Ovary (tissue), 9 donors: ENCODE measurements around the gene BACH2. TPM values are rescaled to one million over a fixed set of nuclear protein-coding genes. Genes with fewer than 3 reads are reported as not detected.

Source experiments
- DNase-seq, 5 donors: peaks; one replicate each; pipeline ENCODE4 v3.0.0-alpha.2; 2019 to 2020
- H3K27ac ChIP-seq, 2 donors: fragments of 200-600 bp; one replicate each; pipeline versions ENCODE4 v1.5.1 to v1.8.0; 2019 to 2022
- H3K27me3 ChIP-seq: fragments of 200-600 bp; one replicate; pipeline ENCODE4 v1.8.0; 2022
- H3K36me3 ChIP-seq: fragments of 200-600 bp; sonication (generic); one replicate; pipeline ENCODE4 v1.5.1; 2019
- H3K4me1 ChIP-seq: one replicate; pipeline ENCODE4 v1.8.1; 2013; ENCODE audit warnings: mild to moderate bottlenecking, moderate library complexity; ENCODE audit not compliant: insufficient read depth
- H3K4me3 ChIP-seq: fragments of 200-600 bp; sonication (generic); one replicate; pipeline ENCODE4 v1.5.1; 2017
- H3K9me3 ChIP-seq, 2 donors: fragments of 200-600 bp in 1 of 2; sonication (generic) in 1 of 2; one replicate each; pipeline versions ENCODE4 v1.5.1 to v1.8.1; 2013 to 2019; ENCODE audit warnings: mild to moderate bottlenecking in 1 of 2, moderate library complexity in 1 of 2
- EP300 ChIP-seq: sonication (generic); formaldehyde crosslinking; IDR thresholded peaks from one replicate; pipeline ENCODE4 v1.6.1; 2017; ENCODE audit warnings: antibody characterized with exemption
- POLR2A ChIP-seq: fragments of 450-650 bp; IDR thresholded peaks from one replicate; pipeline ENCODE4 v1.6.1; 2017; ENCODE audit warnings: antibody characterized with exemption, mild to moderate bottlenecking, moderate library complexity
- WGBS, 3 donors: extraction: QIAGEN DNeasy Blood & Tissue Kit in 1 of 3; methylation state at CpG; one replicate each; pipeline versions ENCODE4 v1.1.5 to v1.1.7; 2013 to 2017; 5-methylcytosine and 5-hydroxymethylcytosine counted together
- intact Hi-C, 4 donors: fragments of 100-400 bp; cut with DNase I; formaldehyde crosslinking; loops; one replicate each; pipeline versions ENCODE4 v1.11.0 to v1.15.1; 2022 to 2023
- polyA plus RNA-seq, 2 donors: library from polyadenylated mRNA; stranded (reverse); fragments of 200-250 nt in 1 of 2; fragments of 350-450 nt in 1 of 2; fragmentation: Illumina TruSeq in 1 of 2; extraction: RNeasy Lipid Tissue Mini Kit (QIAGEN cat#74804) in 1 of 2; gene quantifications; one replicate each; pipeline ENCODE4 v1.2.3, GENCODE V29; 2013 to 2014
- total RNA-seq, 7 donors: library from RNA; depleted of rRNA in 2 of 7; stranded (reverse); fragments of >200 nt in 2 of 7; fragmentation: NEBNext Ultra II Directional in 3 of 7; extraction: Animal tissue kit (Norgen Biotek cat#: 25700) in 3 of 7; gene quantifications; one replicate each; pipeline versions ENCODE4 v1.1.0 to v1.2.4, GENCODE V29; 2016 to 2023
- TF ChIP-seq, protein P1 (sequence below), 3 donors: fragments of 450-650 bp in 2 of 3; fragments of 200-600 bp in 1 of 3; IDR thresholded peaks; one replicate each; pipeline versions ENCODE4 v1.5.1 to v1.8.0; 2016 to 2022; ENCODE audit warnings: antibody characterized with exemption in 3 of 3, mild to moderate bottlenecking in 1 of 3
- donor health status: DM: no; HTN: no; CAD: no; lungs with moderate emphysema.
- donor health status: DM: no; HTN: no; CAD: no.
- donor health status: Bipolar disorder and iron deficiency.
- donor health status: DM: yes; HTN: yes; CAD: no.
- donor health status: DM: no; HTN: no; CAD: no.
- donor health status: DM: yes; HTN: yes; CAD: no.

The BACH2 gene
- total and polyA plus RNA-seq, 9 donors = 2.6 to 19.2 (median 10.5) TPM

DNA sequence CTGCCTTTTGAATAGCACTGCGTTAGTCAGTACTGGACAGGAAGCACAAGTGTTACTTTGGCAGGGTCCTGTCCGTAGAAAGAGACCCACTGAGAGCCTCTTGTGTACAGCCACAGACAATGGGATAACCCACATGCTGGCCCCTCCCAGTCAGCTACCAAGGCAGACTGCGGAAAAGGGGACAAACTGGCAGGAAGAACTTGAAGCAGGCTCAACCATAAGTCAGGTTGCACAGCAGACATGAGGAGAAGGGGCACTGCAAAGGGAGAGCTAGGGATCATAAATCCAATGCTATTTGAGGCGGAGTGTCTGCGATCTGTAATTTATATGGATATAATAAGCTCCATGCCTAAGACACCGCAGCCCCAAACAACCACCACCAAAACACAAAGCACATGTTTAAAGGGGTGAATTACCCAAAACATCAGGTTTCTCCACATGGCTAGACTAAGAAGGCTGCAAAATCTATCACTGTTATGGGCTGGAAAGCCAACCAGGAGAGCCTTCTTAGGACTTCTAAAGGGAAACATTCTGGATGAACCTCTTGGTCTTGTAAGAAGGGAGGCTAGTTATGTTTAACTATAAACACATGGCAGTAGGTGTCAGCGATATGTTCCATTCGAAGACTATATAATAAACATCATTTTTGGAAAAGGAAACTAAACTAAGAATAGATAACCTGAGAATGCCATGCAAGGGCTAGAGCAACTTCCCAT is 141.7 kb downstream of the BACH2 start:
- WGBS, 3 donors = 70 to 73% (median 70%) methylated on average over 8 of the region's 8 CpGs
- intact Hi-C loops = no loop called here
- Histone ChIP-seq H3K27me3 (no peaks in the 10 kb centered on the region), H3K36me3 (no peaks in the 10 kb centered on the region), H3K4me1 (peaks cover 4% of the 10 kb centered on the region), H3K27ac (no peak overlapping the region), H3K9me3 (no peaks in the 10 kb centered on the region), H3K4me3 (no peak overlapping the region)
- no peak for DNase-seq
- TF ChIP-seq POLR2A = no peak

DNA sequence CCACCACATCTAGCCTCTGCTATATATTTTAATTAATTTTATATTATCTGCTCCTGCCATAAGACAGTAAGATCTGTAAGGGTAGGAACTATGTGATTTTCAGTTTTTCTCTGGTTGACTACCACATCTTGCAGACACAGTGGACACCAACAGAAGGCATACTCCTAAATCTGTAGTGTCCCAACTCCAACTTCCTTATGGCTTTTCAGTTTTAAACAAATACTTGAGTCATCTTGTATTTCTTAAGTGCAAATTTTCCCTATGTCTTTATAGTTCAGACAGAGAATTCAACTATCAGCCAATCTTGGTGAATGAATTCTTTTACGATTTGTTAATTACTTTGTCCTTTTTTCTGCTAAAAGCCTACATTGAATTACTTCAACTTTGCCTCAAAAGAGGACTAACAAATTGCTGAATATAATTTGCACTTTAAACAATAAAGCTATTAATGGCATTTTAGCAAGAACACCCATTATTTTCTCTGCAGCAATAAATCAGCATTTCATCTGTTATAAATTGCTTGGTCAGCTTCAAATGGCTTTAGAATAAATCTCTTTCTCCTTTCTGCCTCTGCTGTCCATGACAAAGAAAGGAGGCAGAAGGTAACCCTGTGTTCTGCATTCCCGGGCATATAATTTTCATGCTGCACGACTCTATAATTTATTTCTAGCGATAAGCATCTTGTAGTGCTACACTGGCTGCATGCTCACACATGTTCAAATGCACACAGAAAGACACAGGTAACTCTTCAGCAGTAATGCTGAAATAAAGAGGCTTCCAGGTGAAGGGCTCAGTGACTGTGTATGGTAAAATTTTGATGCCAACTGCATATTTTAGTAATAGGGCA is 144.8 kb downstream of the BACH2 start:
- intact Hi-C loops = no loop called here
- Histone ChIP-seq H3K4me1 (peaks cover 2% of the 10 kb centered on the region), H3K27me3 (no peaks in the 10 kb centered on the region), H3K9me3 (no peaks in the 10 kb centered on the region), H3K27ac (no peak overlapping the region), H3K4me3 (no peak overlapping the region), H3K36me3 (no peaks in the 10 kb centered on the region)
- no peak for DNase-seq
- WGBS, 3 donors = 82 to 91% (median 86%) methylated on average over 4 of the region's 4 CpGs
- TF ChIP-seq POLR2A (no peak), EP300 (no peak)
- TF ChIP-seq, protein P1, sequence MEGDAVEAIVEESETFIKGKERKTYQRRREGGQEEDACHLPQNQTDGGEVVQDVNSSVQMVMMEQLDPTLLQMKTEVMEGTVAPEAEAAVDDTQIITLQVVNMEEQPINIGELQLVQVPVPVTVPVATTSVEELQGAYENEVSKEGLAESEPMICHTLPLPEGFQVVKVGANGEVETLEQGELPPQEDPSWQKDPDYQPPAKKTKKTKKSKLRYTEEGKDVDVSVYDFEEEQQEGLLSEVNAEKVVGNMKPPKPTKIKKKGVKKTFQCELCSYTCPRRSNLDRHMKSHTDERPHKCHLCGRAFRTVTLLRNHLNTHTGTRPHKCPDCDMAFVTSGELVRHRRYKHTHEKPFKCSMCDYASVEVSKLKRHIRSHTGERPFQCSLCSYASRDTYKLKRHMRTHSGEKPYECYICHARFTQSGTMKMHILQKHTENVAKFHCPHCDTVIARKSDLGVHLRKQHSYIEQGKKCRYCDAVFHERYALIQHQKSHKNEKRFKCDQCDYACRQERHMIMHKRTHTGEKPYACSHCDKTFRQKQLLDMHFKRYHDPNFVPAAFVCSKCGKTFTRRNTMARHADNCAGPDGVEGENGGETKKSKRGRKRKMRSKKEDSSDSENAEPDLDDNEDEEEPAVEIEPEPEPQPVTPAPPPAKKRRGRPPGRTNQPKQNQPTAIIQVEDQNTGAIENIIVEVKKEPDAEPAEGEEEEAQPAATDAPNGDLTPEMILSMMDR (IDR thresholded peaks at IDR 0.05) = no peak

DNA sequence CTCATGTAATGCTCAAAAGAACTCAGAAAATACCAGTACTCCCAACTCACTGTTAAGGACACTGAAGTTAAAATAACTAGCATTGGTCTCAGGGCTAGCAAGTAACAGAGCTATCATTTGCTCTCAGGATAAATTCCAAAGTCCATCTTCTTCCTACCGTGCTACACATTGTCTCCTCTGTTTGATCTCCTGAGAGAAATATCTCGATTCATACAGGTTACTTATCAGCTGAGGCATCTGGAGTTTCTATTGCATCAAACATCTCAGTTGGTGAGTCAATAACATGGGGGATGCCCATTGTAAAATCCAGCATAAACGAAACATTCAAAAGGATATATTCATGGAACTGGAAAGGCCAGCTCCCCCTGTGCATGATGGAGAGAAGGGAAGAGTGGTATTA is 147.4 kb downstream of the BACH2 start:
- Histone ChIP-seq H3K9me3 (no peaks in the 10 kb centered on the region), H3K27me3 (no peaks in the 10 kb centered on the region), H3K36me3 (no peaks in the 10 kb centered on the region), H3K4me1 (peaks cover 2% of the 10 kb centered on the region), H3K27ac (no peak overlapping the region), H3K4me3 (no peak overlapping the region)
- no peak for DNase-seq
- intact Hi-C loops = no loop called here
- no peak for TF ChIP-seq EP300
- TF ChIP-seq, protein P1 (IDR thresholded peaks at IDR 0.05) = no peak
- WGBS, 3 donors = 67 to 76% (median 68%) methylated on average over 3 of the region's 3 CpGs

DNA sequence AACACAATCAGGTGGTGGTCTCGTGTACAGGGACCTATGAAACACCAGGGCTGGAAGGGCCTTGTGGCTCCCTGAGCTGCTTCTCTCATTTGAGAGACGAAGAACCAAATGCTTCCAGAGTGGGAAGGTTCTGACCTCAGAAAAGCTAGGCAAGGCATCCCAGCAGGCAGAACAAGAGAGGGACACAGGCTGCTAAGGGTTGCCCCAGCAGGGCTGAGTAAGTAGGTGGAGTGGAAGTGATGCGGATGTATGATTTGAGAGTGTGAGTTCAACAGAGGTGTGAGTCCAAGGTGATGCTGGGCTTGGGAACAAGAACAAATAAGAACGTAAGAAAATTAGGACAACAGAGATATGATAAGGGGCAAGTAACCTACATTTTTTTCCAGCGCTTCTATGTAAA is 147.8 kb downstream of the BACH2 start:
- Histone ChIP-seq H3K27me3 (no peaks in the 10 kb centered on the region), H3K9me3 (no peaks in the 10 kb centered on the region), H3K4me1 (peaks cover 2% of the 10 kb centered on the region), H3K4me3 (no peak overlapping the region), H3K27ac (no peak overlapping the region), H3K36me3 (no peaks in the 10 kb centered on the region)
- TF ChIP-seq EP300 (no peak), POLR2A (no peak)
- TF ChIP-seq, protein P1 (IDR thresholded peaks at IDR 0.05) = no peak
- no peak for DNase-seq
- intact Hi-C loops = no loop called here
- WGBS, 3 donors = 81 to 89% (median 86%) methylated on average over 5 of the region's 5 CpGs
